Calu3 (cell line): ENCODE results near the gene DHDDS. TPM values are rescaled to one million over a fixed set of nuclear protein-coding genes. Genes with fewer than 3 reads are reported as not detected.

Source experiments
- BruUV-seq: library from RNA; stranded (reverse); fragments of 400-500 nt; replicated peaks from 2 replicates; lab custom pipeline; 2021; lab: Mats Ljungman, UMichigan
- CTCF ChIA-PET: fragments of 300-600 bp; sonication (Branson Sonifier 250); formaldehyde crosslinking; loops from one replicate; lab custom pipeline; 2022; ENCODE audit warnings: antibody characterized with exemption; lab: Charles Lee
- DNase-seq: peaks from one replicate; pipeline ENCODE4 v3.0.0; 2022
- H3K27ac Mint-ChIP-seq: one replicate; pipeline ENCODE4 v1.8.0; 2022; ENCODE audit warnings: mixed read lengths; ENCODE audit not compliant: unreplicated experiment
- H3K27me3 Mint-ChIP-seq: one replicate; pipeline ENCODE4 v1.8.0; 2022; ENCODE audit warnings: mixed read lengths; ENCODE audit not compliant: unreplicated experiment
- H3K36me3 Mint-ChIP-seq: one replicate; pipeline ENCODE4 v1.8.0; 2022; ENCODE audit warnings: mild to moderate bottlenecking, moderate library complexity, mixed read lengths; ENCODE audit not compliant: insufficient read depth, unreplicated experiment
- H3K4me1 Mint-ChIP-seq: one replicate; pipeline ENCODE4 v1.8.0; 2022; ENCODE audit warnings: mild to moderate bottlenecking, low read depth, mixed read lengths; ENCODE audit not compliant: unreplicated experiment
- H3K4me3 Mint-ChIP-seq: one replicate; pipeline ENCODE4 v1.8.0; 2022; ENCODE audit warnings: mild to moderate bottlenecking, low read depth, moderate library complexity, mixed read lengths; ENCODE audit not compliant: unreplicated experiment
- H3K9me3 Mint-ChIP-seq: one replicate; pipeline ENCODE4 v1.8.0; 2022; ENCODE audit warnings: low read depth, mixed read lengths; ENCODE audit not compliant: unreplicated experiment
- intact Hi-C: fragments of 100-400 bp; cut with micrococcal nuclease; formaldehyde crosslinking; loops from one replicate; pipeline ENCODE4 v1.10.0; 2022; ENCODE audit not compliant: unreplicated experiment
- total RNA-seq: library from RNA; stranded (reverse); gene quantifications from 2 replicates; pipeline ENCODE4 v1.2.3, GENCODE V29; 2022
- TF ChIP-seq, protein P1 (sequence below): fragments of 200-600 bp; IDR thresholded peaks from one replicate; pipeline ENCODE4 v1.8.0; 2022; ENCODE audit warnings: antibody characterized with exemption; ENCODE audit not compliant: unreplicated experiment

DHDDS gene
- total RNA-seq, 1 experiment from 2014 or later = 32.8 TPM

GRCh38 chr1:26476958-26477357 lies 44.8 kb downstream of the DHDDS start:
- no peak for DNase-seq
- no peak overlapping the region for H3K27ac Mint-ChIP-seq
- H3K9me3 Mint-ChIP-seq = no peaks in the 10 kb centered on the region
- H3K4me3 Mint-ChIP-seq = no peak overlapping the region
- peaks cover 28% of the 10 kb centered on the region for H3K36me3 Mint-ChIP-seq
- no peaks in the 10 kb centered on the region for H3K27me3 Mint-ChIP-seq
- no TSS peak for BruUV-seq
- CTCF ChIA-PET = no interaction called here
- intact Hi-C loops = no loop called here
- H3K4me1 Mint-ChIP-seq = no peaks in the 10 kb centered on the region
- TF ChIP-seq, protein P1, sequence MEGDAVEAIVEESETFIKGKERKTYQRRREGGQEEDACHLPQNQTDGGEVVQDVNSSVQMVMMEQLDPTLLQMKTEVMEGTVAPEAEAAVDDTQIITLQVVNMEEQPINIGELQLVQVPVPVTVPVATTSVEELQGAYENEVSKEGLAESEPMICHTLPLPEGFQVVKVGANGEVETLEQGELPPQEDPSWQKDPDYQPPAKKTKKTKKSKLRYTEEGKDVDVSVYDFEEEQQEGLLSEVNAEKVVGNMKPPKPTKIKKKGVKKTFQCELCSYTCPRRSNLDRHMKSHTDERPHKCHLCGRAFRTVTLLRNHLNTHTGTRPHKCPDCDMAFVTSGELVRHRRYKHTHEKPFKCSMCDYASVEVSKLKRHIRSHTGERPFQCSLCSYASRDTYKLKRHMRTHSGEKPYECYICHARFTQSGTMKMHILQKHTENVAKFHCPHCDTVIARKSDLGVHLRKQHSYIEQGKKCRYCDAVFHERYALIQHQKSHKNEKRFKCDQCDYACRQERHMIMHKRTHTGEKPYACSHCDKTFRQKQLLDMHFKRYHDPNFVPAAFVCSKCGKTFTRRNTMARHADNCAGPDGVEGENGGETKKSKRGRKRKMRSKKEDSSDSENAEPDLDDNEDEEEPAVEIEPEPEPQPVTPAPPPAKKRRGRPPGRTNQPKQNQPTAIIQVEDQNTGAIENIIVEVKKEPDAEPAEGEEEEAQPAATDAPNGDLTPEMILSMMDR = no peak

GRCh38 chr1:26477446-26478152 lies 45.5 kb downstream of the DHDDS start:
- intact Hi-C loops = no loop called here
- Mint-ChIP-seq H3K27ac (no peak overlapping the region), H3K36me3 (peaks cover 22% of the 10 kb centered on the region), H3K4me1 (peaks cover 1% of the 10 kb centered on the region), H3K27me3 (no peaks in the 10 kb centered on the region), H3K9me3 (no peaks in the 10 kb centered on the region), H3K4me3 (no peak overlapping the region)
- CTCF ChIA-PET = no interaction called here
- TF ChIP-seq, protein P1 = no peak
- no peak for DNase-seq
- BruUV-seq = no TSS peak

- intact Hi-C loops = no loop called here
- Mint-ChIP-seq H3K27me3 (no peaks in the 10 kb centered on the region), H3K4me3 (no peak overlapping the region), H3K9me3 (no peaks in the 10 kb centered on the region), H3K36me3 (peaks cover 16% of the 10 kb centered on the region), H3K27ac (no peak overlapping the region), H3K4me1 (peaks cover 7% of the 10 kb centered on the region)
- CTCF ChIA-PET = no interaction called here
- no TSS peak for BruUV-seq
- DNase-seq = no peak
- TF ChIP-seq, protein P1 = no peak
Observed at GRCh38 chr1:26478159-26478558, 46.0 kb downstream of the DHDDS start.

GRCh38 chr1:26478988-26479387 lies 46.9 kb downstream of the DHDDS start:
- no peak for DNase-seq
- H3K36me3 Mint-ChIP-seq = peaks cover 9% of the 10 kb centered on the region
- no peaks in the 10 kb centered on the region for H3K27me3 Mint-ChIP-seq
- TF ChIP-seq, protein P1 = no peak
- peaks cover 10% of the 10 kb centered on the region for H3K4me1 Mint-ChIP-seq
- intact Hi-C loops = no loop called here
- CTCF ChIA-PET = no interaction called here
- peak overlapping the region; percentile 52 for H3K27ac Mint-ChIP-seq
- H3K4me3 Mint-ChIP-seq = no peak overlapping the region
- no peaks in the 10 kb centered on the region for H3K9me3 Mint-ChIP-seq
- BruUV-seq = no TSS peak
